Transverse colon (tissue), 4 donors: ENCODE data around the gene RTP3.

Experiments used
- EP300 ChIP-seq: sonication (generic); formaldehyde crosslinking; IDR thresholded peaks from one replicate; pipeline ENCODE4 v1.6.1; 2017; ENCODE audit warnings: antibody characterized with exemption, low read depth
- POLR2A ChIP-seq: fragments of 450-650 bp; IDR thresholded peaks from one replicate; pipeline ENCODE4 v1.6.1; 2016; ENCODE audit warnings: antibody characterized with exemption, mild to moderate bottlenecking, moderate library complexity
- POLR2AphosphoS5 ChIP-seq, 3 donors: sonication (generic); formaldehyde crosslinking; IDR thresholded peaks; one replicate each; pipeline ENCODE4 v1.6.1; 2016; ENCODE audit warnings: antibody characterized with exemption in 3 of 3
- TF ChIP-seq, protein P1 (sequence below), 5 experiments: fragments of 200-600 bp in 3 of 5; fragments of 450-650 bp in 2 of 5; sonication (generic) in 3 of 5; IDR thresholded peaks; 1 replicate in 2 of 5; 2 replicates in 3 of 5; pipeline ENCODE4 v1.5.1; 2016 to 2017; ENCODE audit warnings: antibody characterized with exemption in 5 of 5, inconsistent platforms in 3 of 5, mild to moderate bottlenecking in 2 of 5, moderate library complexity in 1 of 5

DNA sequence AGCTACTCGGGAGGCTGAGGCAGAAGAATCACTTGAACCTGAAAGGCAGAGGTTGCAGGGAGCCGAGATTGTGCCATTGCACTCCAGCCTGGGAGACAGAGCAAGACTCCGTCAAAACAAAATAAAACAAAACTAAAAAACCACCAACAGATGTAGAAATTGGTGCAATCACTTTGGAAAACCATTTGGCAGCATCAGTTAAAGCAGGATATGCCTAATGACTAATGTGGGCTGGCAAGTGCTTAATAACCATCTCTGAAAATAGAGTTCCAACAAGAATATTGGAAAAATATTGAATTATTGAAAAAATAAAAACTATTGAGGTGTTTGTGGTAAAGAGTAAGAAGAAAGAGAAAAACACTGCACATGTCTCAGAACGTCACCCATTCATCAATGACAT is 16.1 kb upstream of the RTP3 start:
- TF ChIP-seq, protein P1, sequence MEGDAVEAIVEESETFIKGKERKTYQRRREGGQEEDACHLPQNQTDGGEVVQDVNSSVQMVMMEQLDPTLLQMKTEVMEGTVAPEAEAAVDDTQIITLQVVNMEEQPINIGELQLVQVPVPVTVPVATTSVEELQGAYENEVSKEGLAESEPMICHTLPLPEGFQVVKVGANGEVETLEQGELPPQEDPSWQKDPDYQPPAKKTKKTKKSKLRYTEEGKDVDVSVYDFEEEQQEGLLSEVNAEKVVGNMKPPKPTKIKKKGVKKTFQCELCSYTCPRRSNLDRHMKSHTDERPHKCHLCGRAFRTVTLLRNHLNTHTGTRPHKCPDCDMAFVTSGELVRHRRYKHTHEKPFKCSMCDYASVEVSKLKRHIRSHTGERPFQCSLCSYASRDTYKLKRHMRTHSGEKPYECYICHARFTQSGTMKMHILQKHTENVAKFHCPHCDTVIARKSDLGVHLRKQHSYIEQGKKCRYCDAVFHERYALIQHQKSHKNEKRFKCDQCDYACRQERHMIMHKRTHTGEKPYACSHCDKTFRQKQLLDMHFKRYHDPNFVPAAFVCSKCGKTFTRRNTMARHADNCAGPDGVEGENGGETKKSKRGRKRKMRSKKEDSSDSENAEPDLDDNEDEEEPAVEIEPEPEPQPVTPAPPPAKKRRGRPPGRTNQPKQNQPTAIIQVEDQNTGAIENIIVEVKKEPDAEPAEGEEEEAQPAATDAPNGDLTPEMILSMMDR (IDR thresholded peaks at IDR 0.05): no peak
- TF ChIP-seq EP300: no peak
- TF ChIP-seq POLR2AphosphoS5 (IDR thresholded peaks at IDR 0.05): no peak
- no peak for TF ChIP-seq POLR2A
